Osteoblast (primary cell): ENCODE results near the gene MUTYH. TPM values are rescaled to one million over a fixed set of nuclear protein-coding genes. Genes with fewer than 3 reads are reported as not detected.

ENCODE experiments used
- DNase-seq: peaks from one replicate; pipeline ENCODE4 v3.0.0; 2011; ENCODE audit warnings: low spot score, mixed read lengths; ENCODE audit not compliant: insufficient read length; ENCODE audit errors: missing footprints
- H2AFZ ChIP-seq: 2 replicates; pipeline ENCODE4 v1.6.0; 2011; ENCODE audit warnings: mild to moderate bottlenecking, low read length
- H3K27ac ChIP-seq: 2 replicates; pipeline ENCODE4 v1.5.1; 2011; ENCODE audit warnings: mild to moderate bottlenecking, low read depth, low read length, moderate library complexity
- H3K27me3 ChIP-seq: 2 replicates; pipeline ENCODE4 v1.6.0; 2012; ENCODE audit warnings: mild to moderate bottlenecking, control low read depth, inconsistent platforms, low read length, moderate library complexity; ENCODE audit not compliant: insufficient read depth
- H3K36me3 ChIP-seq: 2 replicates; pipeline ENCODE4 v1.5.1; 2011; ENCODE audit warnings: mild to moderate bottlenecking, low read length, control low read depth, moderate library complexity; ENCODE audit not compliant: insufficient read depth
- H3K4me1 ChIP-seq: 2 replicates; pipeline ENCODE4 v1.5.1; 2011; ENCODE audit warnings: mild to moderate bottlenecking, low read length, control low read depth, moderate library complexity; ENCODE audit not compliant: insufficient read depth
- H3K4me2 ChIP-seq: 2 replicates; pipeline ENCODE4 v1.6.0; 2011; ENCODE audit warnings: mild to moderate bottlenecking, low read length; ENCODE audit not compliant: insufficient read depth
- H3K4me3 ChIP-seq: fragments of 200-600 bp; sonication (generic); 3 replicates; pipeline ENCODE4 v1.5.1; 2012; ENCODE audit warnings: mild to moderate bottlenecking, low read length, inconsistent platforms; ENCODE audit not compliant: insufficient read depth
- H3K79me2 ChIP-seq: 2 replicates; pipeline ENCODE4 v1.6.0; 2012; ENCODE audit warnings: mild to moderate bottlenecking, low read length, control low read depth, inconsistent platforms; ENCODE audit not compliant: insufficient read depth
- H3K9me3 ChIP-seq: 2 replicates; pipeline ENCODE4 v1.5.1; 2011; ENCODE audit warnings: low read depth, low read length, control low read depth
- H4K20me1 ChIP-seq: 2 replicates; pipeline ENCODE4 v1.6.0; 2012; ENCODE audit warnings: mild to moderate bottlenecking, low read length, control low read depth; ENCODE audit not compliant: insufficient read depth
- CTCF ChIP-seq: IDR thresholded peaks from 2 replicates; pipeline ENCODE4 v1.5.1; 2011; ENCODE audit warnings: mild to moderate bottlenecking, low read depth, low read length, moderate library complexity; ENCODE audit errors: extremely low read depth
- total RNA-seq: library from RNA; depleted of rRNA; stranded (reverse); fragments of >200 nt; gene quantifications from 2 replicates; pipeline ENCODE4 v1.2.3, GENCODE V29; 2012

The MUTYH gene
- total RNA-seq, 1 donor = 14.1 TPM

DNA sequence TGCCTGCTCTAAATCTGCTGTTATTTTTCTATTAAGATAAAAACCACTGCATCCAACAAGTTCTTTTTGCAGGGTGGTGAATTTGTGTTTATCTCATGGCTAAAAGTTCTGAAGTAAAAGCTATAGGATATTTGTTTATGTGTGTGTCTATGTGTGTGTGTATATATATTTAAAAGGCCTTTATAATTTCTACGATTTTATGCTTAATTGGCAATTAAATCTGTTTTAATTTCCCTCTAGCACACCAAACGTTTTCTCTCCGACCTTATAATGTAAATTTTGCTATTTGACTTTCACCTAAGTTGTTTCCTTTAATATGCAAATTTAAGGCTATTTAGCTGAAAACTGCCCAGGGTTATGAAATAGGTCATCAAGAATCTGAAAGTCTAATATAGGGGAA is 33.3 kb downstream of the MUTYH start:
- H2AFZ ChIP-seq = peak overlapping the region; percentile 75
- no peaks in the 10 kb centered on the region for H3K9me3 ChIP-seq

DNA sequence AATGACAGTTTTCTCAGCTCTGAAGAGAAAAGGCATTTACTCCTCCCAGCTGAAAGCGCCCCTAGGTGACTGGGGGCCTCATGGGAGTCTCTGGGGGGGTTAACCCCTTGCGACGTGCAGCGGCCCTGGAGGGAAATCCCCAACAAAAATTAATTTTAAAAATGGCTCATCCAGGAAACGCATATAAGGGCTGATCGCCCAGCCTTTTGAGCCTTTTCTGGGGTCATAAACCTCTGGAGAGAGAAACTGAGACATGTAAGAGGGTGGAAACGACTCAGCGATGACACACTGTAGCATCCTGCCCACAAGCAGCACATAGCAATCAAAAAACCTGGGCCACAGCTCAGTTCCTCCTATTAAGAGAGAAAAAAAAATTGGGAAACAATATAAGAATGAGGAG is 33.9 kb downstream of the MUTYH start:
- no peaks in the 10 kb centered on the region for H3K27me3 ChIP-seq
- peaks cover 11% of the 10 kb centered on the region for H3K4me1 ChIP-seq
- DNase-seq = peak; percentile 76
- no peak for TF ChIP-seq CTCF
- no peaks in the 10 kb centered on the region for H3K36me3 ChIP-seq
- peak overlapping the region; percentile 41 for H3K4me2 ChIP-seq
- no peaks in the 10 kb centered on the region for H3K9me3 ChIP-seq
- H3K79me2 ChIP-seq = no peaks in the 10 kb centered on the region
- no peak overlapping the region for H3K27ac ChIP-seq
- peak overlapping the region; percentile 75 for H2AFZ ChIP-seq
- H3K4me3 ChIP-seq = no peak overlapping the region
- H4K20me1 ChIP-seq = no peaks in the 10 kb centered on the region

More for the DNA sequence above, 33.3 kb downstream of the MUTYH start:
- no peaks in the 10 kb centered on the region for H3K79me2 ChIP-seq
- no peak for DNase-seq
- H3K4me1 ChIP-seq = peaks cover 11% of the 10 kb centered on the region
- H3K27me3 ChIP-seq = no peaks in the 10 kb centered on the region
- no peak overlapping the region for H3K4me2 ChIP-seq
- no peak overlapping the region for H3K4me3 ChIP-seq
- no peak for TF ChIP-seq CTCF
- H3K36me3 ChIP-seq = no peaks in the 10 kb centered on the region
- H4K20me1 ChIP-seq = no peaks in the 10 kb centered on the region
- H3K27ac ChIP-seq = no peak overlapping the region

- Histone ChIP-seq H3K4me3 (no peak overlapping the region), H3K27ac (no peak overlapping the region), H3K4me2 (no peak overlapping the region), H3K4me1 (peaks cover 11% of the 10 kb centered on the region), H3K36me3 (no peaks in the 10 kb centered on the region), H3K9me3 (no peaks in the 10 kb centered on the region), H2AFZ (no peak overlapping the region), H3K27me3 (no peaks in the 10 kb centered on the region), H3K79me2 (no peaks in the 10 kb centered on the region), H4K20me1 (no peaks in the 10 kb centered on the region)
- DNase-seq = no peak
- TF ChIP-seq CTCF = no peak
These were observed 35.0 kb downstream of the MUTYH start for GRCh38 chr1:45305231-45305630.

GRCh38 chr1:45304311-45305081 is 35.7 kb downstream of the MUTYH start:
- H3K27ac ChIP-seq = peak overlapping the region; percentile 59
- H4K20me1 ChIP-seq = no peaks in the 10 kb centered on the region
- no peaks in the 10 kb centered on the region for H3K27me3 ChIP-seq
- H3K4me1 ChIP-seq = peaks cover 11% of the 10 kb centered on the region
- no peak for TF ChIP-seq CTCF
- peak overlapping the region; percentile 81 for H3K4me3 ChIP-seq
- DNase-seq = peak; percentile 71
- H3K36me3 ChIP-seq = no peaks in the 10 kb centered on the region
- H2AFZ ChIP-seq = peak overlapping the region; percentile 81
- H3K9me3 ChIP-seq = no peaks in the 10 kb centered on the region
- H3K79me2 ChIP-seq = no peaks in the 10 kb centered on the region
- peak overlapping the region; percentile 69 for H3K4me2 ChIP-seq
